GM19043 (cell line): Measurements from ENCODE around the gene MEX3A.
"Not testable (repeated sequence)": the region's sequence is repeated elsewhere in the genome, so short reads cannot be mapped to it uniquely, and the experiment has no call there.

Source experiments
- ATAC-seq: cut with Tn5 transposase; IDR thresholded peaks from one replicate; pipeline ENCODE4 v1.9.1; 2021; ENCODE audit warnings: low read depth; ENCODE audit not compliant: unreplicated experiment

MEX3A gene

DNA sequence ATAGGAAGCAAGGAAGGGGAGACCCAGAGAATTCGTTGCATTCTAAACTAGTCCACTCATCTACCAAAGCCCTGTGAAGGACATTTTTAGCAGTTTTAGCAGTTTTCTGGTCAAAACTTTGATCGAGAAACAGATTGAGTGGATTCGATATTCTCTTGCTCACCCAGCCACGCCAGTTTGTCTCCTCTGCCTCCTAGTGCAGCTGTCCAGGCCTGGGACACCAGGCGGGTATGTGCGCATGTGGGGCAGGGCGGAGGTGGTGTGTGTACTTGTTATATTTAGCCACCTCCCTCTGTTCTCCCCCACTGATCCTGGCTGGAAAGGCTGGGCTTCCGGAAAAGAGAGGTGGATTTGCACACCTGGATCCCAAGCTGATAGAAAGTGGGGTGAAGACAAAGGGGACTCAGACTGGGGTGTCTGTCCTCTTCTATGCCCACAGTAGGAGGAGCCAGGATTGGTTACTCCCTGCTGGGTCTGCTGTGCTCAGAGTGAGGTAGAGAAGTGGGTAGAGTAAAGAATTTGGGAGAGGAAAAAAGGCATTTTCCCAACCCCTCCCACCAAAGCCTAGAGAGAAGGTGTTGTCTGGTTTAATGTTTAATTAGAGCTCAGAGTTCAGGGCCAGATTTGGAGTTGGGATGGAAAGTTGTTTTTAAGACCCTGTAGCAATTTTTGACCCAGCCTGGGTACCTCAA, 36.1 kb upstream of the MEX3A start:
- no peak for ATAC-seq

DNA sequence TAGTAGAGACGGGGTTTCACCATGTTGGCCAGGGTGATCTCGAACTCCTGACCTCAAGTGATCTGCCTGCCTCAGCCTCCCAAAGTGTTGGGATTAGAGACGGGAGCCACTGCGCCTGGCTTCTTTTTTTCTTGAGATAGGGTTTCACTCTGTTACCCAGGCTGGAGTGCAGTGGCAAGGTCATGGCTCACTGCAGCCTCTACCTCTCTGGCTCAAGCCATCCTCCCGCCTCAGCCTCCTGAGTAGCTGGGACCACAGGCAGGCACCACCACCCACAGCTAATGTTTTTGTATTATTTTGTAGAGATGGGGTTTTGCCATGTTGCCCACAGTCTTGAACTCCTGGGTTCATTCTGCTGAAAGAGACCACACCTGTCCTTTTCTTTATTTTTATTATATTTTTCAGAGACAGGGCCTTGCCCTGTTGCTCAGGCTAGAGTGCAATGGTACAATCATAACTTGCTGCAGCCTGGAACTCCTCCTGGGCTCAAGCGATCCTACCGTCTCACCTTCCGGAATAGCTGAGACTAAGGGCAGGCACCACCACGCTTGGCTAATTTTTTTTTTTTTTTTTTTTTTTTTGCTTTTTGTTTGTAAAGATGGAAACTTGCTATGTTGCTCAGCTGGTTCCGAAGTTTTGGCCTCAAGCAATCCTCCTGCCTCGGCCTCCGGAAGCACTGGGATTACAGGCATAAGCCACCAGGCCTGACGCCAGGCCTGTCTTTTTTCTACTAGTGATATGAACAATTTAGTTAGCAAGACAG, 35.3 kb upstream of the MEX3A start:
- ATAC-seq, result no peak

DNA sequence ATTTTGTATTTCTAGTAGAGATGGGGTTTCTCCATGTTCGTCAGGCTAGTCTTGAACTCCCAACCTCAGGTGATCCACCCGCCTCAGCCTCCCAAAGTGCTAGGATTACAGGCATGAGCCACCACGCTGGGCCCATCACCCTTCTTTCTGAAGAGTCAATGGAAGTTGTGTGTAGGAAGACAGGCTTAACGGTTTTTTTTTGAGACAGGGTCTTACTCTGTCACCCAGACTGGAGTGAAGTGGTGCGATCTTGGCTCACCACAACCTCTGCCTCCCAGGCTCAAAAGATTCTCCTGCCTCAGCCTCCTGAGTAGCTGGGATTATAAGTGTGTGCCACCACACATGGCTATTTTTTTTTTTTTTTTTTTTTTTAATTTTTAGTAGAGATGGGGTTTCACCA, 34.5 kb upstream of the MEX3A start:
- ATAC-seq, result not testable (repeated sequence)

DNA sequence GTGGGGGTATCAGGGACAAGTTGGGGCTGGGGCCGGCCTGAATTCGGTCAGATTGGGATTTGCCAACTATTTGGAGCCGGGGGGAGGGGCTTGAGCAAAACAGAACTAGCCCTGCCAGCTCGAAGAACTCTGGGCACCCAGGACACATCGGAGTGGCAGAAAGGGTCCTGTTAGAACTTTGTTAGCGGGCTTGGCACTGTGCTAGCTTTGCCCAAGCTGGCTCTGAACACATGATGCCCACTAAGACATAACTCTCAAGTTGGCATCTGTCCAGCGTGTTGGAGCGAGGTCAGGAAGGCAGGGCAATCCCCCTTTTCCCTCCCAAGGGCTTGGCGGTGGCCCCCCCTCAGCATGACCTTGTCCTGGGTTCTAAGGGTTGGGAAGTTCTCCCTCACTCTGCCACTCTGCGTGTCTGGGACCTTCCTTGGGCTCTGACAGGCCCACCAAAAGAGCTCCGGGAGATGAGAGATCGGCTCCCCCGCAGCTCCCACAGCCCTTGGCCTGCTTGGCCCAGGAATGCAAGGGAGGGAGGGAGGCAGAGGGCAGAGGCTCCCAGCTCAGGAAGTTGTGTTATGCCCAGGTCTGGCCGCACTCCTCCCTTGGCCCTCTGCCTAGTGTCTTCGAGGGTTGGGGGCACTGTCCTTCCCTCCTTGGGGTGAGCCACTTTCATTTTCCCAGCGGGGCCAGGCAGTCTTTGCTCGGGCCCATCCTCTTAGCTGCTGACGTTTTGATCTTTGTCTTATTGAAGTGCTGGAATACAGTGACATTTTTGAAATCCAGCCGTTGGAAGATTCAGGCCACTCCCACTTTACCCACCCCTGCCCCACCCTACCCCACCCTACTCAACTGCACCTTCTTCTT, 33.5 kb upstream of the MEX3A start:
- no peak for ATAC-seq

DNA sequence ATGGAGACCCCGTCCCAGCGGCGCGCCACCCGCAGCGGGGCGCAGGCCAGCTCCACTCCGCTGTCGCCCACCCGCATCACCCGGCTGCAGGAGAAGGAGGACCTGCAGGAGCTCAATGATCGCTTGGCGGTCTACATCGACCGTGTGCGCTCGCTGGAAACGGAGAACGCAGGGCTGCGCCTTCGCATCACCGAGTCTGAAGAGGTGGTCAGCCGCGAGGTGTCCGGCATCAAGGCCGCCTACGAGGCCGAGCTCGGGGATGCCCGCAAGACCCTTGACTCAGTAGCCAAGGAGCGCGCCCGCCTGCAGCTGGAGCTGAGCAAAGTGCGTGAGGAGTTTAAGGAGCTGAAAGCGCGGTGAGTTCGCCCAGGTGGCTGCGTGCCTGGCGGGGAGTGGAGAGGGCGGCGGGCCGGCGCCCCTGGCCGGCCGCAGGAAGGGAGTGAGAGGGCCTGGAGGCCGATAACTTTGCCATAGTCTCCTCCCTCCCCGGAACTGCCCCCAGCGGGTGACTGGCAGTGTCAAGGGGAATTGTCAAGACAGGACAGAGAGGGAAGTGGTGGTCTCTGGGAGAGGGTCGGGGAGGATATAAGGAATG, 32.8 kb upstream of the MEX3A start:
- no peak for ATAC-seq

DNA sequence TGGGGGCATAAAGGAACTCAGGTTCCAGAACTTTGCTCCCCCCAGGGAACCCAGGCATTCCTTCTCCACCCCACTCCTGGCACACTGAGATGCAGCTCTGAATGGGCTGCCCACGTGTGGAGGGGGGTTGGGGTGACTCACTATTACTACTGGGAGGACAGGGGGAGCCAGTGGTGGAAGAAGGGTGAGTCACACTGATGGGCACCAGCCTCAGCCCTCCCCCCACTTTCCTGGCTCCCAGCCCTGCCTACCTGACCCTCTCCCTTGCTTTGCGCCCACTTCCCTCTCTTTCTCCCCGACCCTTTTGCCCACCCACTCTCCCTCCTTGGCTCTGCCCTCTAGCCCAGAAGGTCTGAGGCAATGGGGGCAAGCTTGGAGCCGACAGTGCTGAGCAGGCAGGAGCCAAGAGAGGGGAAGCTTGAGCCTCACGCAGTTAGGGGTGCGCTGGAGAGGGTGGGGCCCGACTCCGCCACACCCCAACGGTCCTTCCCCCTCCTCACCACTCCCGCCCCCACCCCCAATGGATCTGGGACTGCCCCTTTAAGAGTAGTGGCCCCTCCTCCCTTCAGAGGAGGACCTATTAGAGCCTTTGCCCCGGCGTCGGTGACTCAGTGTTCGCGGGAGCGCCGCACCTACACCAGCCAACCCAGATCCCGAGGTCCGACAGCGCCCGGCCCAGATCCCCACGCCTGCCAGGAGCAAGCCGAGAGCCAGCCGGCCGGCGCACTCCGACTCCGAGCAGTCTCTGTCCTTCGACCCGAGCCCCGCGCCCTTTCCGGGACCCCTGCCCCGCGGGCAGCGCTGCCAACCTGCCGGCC, 32.0 kb upstream of the MEX3A start, which contains the start of gene LMNA:
TSS of gene LMNA (plus strand) at position 611 of the 818 bp plus-strand sequence. CDS start 208 bp downstream, outside the sequence.
- peak; percentile 66 for ATAC-seq

DNA sequence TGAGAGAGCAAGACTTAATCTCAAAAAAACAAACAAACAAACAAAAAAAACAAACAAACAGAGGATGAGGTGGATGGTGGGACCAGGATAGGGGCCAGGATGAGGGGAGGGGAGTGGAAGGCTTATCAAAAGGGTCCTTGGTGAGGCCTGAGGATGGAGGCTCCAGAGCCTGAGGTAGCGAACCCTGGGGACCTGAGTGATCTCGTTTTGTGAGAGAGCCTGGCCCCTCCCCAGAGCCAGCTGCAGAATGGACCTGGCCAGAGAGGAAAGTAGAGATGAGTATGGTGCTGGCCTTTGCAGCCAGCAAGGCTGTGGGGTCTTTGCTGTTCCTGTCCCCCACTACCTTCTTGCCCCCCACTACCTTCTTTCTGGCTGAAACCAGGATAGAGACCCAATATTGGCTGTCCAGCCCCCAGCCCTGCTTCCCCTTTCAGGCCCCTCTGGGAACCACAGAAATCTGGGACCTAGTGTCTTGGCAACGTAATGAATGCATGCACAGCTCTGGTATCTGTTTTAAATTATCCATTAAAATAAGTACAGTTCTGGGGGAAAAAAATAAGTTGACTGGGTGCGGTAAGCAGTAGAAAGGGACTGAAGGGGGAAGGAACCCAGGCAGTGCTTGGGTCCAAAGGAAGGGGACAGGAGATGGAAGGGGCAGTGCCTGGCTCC, 31.2 kb upstream of the MEX3A start:
- no peak for ATAC-seq

DNA sequence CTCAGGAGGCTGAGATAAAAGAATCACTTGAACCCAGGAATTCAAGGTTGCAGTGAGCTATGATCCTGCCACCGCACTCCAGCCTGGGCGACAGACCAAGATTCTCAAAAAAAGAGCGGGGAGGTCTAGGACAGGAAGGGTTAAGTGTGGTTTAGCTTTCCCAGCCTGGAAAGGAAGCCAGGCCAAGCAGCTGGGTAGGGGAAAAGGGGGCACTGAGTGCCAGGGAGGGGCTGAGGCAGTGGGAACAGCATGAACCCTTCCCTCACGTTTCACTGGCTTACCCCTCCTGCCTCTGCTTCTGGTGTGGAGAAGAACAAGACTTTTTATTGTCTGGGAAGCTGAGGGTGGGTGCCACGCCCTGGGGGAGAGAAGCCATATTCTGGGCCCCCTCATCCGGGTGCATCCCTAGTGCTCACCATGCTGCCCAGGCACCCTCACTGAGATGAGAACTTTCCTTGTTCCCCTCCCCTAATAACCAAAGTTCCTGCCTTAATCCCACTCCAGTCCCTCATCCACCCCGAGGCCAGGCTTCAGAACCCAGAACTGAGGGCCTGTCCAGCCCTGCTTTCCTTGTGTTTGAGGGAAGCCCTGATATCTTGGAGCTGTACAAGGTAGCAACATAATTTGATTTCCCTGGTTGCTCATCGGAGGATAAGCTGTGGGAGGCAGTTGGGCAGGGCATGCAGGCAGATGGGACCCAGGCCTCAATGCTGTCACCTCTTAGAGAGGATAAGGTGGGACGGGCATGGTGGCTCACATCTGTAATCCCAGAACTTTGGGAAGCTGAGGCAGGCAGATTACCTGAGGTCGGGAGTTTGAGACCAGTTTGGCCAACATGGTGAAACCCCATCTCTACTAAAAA, 30.2 kb upstream of the MEX3A start:
- ATAC-seq, result no peak

DNA sequence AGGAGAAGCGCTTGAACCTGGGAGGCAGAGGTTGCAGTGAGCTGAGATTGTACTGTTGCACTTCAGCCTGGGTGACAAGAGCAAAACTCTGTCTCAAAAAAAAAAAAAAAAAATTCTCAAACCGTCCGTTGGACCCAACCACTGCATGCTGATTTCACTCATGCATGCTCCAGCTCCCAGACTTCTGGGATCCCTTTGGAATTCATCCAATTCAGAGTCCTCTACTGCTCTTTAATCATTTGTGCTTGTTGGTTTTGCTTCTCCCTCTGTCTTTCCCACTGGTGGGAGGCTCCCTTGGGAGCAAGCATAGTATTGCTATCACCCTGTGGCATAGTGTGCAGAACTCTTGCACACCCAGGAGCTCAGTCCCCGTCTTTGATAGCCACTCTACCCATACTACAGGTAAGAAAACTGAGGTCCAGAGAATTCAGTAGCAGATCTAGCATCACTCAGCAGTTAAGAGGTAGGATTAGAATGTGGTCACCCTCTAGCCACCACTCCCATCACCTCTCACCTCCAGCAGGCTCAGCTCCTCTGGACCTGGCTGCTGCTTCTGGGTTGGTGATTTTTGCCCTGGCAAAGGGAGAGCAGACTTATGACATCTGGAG, 29.2 kb upstream of the MEX3A start:
- ATAC-seq, result no peak

DNA sequence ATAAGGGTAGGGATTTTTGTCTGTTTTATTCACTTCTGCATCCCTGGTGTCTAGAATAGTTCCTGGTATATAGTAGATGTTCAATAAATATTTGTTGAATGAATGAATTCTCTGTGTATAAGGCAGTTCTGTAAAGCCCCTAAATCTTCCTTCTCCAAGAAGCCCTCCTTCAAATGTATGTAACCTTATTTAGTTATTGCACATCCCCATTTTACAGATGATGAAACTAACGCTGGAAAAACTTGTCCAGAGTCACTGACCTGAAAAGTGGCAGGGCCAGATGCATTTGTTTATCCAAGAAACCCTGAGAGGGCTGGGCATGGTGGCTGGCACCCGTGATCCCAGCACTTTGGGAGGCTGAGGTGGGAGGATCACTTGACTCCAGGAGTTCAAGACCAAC, 28.0 kb upstream of the MEX3A start:
- no peak for ATAC-seq

DNA sequence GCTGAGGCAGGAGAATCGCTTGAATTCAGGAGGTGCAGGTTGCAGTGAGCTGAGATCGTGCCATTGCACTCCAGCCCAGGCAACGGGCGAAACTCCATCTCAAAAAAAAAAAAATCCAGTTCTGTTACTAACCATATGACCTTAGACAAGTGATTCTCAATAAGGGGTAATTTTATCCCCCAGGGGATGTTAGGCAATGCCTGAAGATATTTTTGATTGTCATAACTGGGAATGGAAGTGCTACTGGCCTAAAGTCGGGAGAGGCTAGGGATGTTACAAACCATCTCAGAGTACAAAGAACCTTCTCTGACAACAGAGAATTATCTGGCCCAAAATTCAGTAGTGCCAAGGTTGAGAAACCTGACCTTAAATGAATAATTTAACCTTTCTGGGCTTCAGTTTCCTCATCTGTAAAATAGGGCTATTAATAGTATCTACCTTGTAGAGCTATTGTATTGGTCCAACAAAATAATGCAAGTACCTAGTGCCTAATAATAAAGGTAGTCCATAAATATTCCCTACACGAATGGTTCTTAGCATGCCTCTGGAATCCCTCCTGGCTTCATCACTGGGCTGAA, 26.5 kb upstream of the MEX3A start:
- no peak for ATAC-seq

DNA sequence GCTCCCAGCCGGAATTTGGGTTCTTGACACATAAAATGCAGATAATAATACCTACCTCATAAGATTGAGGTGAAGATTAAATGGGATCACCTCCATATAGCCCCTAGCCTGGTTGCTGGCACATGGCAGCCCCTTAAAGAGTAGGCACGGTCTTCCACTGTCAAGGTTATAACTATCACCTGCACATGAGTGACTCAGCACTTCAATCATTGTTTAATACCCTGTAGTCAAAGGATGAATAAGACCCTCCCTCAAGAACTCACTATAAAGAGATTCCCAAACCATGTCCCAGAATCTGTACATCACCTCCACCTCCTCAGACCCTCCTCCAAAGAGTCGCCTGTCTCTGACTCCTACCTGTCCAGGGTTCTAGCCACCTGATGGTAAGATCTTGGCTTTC, 25.8 kb upstream of the MEX3A start:
- no peak for ATAC-seq

DNA sequence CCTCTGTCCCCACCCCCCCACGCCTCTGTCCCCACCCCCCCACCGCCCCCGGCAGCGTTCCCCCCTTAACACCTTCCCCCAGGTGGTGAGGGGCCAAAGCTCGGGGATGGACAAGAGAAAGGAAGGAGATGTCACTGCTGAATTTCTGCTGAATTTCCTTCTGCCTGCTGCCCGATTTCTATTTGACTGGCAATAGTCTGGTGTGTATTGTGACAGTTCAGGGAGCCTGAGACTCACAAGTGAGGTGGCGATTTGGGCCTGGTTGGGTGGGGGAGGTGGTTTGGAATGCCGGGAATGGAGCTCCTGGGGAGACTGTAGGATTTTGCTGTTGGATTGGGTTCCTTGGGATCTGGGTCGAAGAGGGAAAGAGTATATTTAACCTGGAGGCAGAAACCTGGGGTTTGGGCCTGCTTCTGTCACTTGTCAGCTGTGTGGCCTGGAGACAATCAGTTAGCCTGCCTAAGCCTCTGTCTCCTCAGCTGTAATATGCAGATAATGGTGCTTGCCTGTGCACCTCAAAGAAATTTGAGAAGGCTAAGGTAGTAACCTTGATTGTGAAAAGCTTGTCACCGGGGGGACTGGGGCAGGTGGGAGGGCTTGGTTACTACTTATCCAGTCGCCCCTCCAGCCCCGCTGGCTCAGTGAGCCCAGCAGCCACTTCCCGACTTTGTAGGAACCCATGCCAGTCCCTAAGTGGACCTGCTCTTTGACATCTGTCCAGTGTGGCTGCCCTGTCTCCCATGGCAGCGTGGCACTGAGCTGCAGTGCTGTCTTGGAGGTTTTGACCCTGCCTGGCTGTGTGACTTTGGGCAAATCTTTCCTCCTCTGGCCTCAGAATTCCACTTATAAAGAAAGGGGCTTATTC, 24.6 kb upstream of the MEX3A start:
- ATAC-seq, result no peak

DNA sequence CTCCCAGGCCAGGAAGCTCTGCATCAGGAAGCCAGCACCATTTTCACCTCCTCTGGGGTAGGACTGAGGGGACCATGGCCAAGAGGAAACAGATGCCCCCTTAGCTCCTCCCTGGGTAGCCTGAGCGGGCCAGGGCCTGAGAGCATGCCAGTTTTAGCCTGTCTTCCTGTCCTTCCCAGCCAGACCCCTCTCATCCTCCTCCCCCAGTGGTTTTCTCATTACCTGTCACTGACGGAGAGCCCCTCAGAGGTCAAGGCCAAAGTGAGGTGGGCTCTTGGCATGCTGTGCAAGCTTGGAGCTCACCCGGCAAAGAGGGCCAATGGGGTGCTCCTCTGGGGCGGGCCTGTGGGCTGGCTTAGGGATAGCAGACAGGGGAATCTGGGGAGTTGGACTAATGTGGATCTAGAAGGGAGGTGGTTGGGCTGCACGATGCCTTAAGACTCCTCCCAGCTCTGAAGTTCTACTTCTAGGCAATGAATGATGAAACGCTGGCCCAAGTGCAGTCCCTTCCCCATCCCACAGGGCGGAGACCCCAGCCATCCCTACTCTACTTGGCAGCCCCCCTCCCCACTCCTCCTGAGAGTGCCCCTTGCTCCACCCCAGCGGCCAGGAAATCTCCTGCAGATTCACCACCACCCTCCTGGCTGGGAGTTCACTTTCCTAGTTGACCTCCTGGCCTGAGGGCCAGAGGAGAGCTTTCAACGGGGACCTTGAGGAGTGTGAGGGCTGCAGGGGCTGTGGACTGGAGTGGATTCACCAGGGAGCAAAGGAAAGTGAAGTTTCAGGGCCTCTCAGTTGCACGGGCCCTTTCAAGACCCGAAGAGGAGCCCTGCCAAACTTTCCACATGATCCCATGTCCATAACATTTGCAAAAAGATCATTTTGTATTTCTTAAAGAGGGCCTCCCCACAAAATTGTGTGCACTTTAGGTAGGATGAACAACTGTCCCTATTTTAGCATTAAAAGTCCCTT, 22.9 kb upstream of the MEX3A start:
- no peak for ATAC-seq

DNA sequence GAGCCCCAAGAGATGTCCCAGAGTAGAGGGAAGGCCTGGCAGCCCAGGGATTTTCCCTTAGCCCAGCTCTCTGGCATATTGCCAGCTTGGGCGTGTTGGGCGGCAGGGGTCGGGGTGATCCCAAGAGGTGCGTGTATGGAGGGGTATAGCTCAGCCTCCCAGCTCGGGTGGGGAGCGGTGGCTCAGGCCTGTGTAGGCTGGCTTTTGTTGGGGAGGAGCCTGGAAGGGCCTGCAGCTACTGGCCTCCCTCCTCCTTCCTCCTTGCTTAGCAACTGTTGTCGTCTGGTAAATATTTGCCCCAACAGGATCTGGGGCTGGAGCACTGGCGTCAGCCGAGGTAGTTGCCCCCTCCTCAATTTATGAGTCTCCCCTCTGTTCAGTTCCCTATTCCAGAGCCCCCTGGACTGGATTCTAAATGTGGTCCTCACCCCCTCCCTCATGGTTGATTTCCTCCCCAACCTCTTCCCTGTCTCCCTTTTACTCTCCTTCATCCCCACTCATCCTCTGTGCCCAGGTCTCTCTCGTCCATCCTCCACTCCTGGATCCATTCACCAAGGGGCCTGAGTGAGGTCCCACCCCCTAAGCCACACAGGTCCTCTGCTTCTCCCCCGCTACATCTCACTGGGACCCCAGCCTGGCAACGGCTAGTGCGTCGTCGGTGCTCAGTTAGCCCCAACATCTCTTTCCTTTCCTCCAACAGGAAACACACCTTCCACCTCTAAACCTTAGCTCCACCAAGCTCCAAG, 22.0 kb upstream of the MEX3A start:
- ATAC-seq, result no peak
